ENCODE data around the gene COQ2.

DNA sequence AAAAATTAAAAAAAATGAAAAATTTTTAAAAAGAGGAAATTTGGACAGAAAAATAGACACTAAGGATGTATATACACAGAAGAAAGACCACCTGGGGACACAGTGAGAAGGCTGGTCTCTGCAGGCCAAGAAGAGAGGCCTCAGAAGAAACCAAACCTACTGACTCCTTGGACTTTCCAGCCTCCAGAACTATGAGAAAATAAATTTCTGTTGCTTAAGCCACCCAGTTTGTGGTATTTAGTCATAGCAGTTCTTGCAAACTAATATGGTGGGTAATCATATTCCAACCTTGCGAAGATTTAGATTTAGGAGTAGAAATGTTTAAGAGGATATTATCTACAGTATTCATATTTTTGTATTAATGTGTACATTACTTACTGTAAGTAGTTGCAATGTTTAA lies 56.4 kb downstream of the COQ2 start:
- TF ChIP-seq, protein P1, sequence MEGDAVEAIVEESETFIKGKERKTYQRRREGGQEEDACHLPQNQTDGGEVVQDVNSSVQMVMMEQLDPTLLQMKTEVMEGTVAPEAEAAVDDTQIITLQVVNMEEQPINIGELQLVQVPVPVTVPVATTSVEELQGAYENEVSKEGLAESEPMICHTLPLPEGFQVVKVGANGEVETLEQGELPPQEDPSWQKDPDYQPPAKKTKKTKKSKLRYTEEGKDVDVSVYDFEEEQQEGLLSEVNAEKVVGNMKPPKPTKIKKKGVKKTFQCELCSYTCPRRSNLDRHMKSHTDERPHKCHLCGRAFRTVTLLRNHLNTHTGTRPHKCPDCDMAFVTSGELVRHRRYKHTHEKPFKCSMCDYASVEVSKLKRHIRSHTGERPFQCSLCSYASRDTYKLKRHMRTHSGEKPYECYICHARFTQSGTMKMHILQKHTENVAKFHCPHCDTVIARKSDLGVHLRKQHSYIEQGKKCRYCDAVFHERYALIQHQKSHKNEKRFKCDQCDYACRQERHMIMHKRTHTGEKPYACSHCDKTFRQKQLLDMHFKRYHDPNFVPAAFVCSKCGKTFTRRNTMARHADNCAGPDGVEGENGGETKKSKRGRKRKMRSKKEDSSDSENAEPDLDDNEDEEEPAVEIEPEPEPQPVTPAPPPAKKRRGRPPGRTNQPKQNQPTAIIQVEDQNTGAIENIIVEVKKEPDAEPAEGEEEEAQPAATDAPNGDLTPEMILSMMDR (conservative IDR thresholded peaks at IDR 0.05; ENCODE audit: low read depth, low read length): no peak
- TF ChIP-seq EZH2 (IDR thresholded peaks at IDR 0.05; ENCODE audit: low read length, unreplicated experiment): no peak
